GM23338 (cell line): ENCODE data around the gene ANKRD13C. TPM values are rescaled to one million over a fixed set of nuclear protein-coding genes. Genes with fewer than 3 reads are reported as not detected.

Experiments used
- ATAC-seq: fragments of 200-7000 bp; cut with Tn5 transposase; 3 replicates; pipeline ENCODE4 v1.9.1; 2020
- DNase-seq: peaks from one replicate; pipeline ENCODE4 v3.0.0-alpha.2; 2015; ENCODE audit warnings: low spot score
- H2AFZ ChIP-seq: fragments of 200-600 bp; sonication (generic); 2 replicates; pipeline ENCODE4 v1.8.0; 2016; ENCODE audit warnings: antibody characterized with exemption, mild to moderate bottlenecking, moderate library complexity
- H3F3A ChIP-seq: fragments of 200-600 bp; sonication (generic); replicated peaks from 2 replicates; pipeline ENCODE4 v1.8.0; 2017; ENCODE audit warnings: antibody characterized with exemption, mixed run types, low read depth
- H3K27ac ChIP-seq: fragments of 200-600 bp; sonication (generic); 2 replicates; pipeline ENCODE4 v1.6.1; 2016; ENCODE audit warnings: low read depth
- H3K27me3 ChIP-seq: fragments of 200-600 bp; sonication (generic); 2 replicates; pipeline ENCODE4 v1.8.0; 2016; ENCODE audit warnings: mild to moderate bottlenecking, mixed run types, moderate library complexity; ENCODE audit not compliant: insufficient read depth
- H3K36me3 ChIP-seq: fragments of 200-600 bp; sonication (generic); 2 replicates; pipeline ENCODE4 v1.8.0; 2016; ENCODE audit warnings: mild to moderate bottlenecking; ENCODE audit not compliant: insufficient read depth
- H3K4me1 ChIP-seq: fragments of 200-600 bp; sonication (generic); 2 replicates; pipeline ENCODE4 v1.8.0; 2016; ENCODE audit warnings: mild to moderate bottlenecking, moderate library complexity; ENCODE audit not compliant: insufficient read depth
- H3K4me2 ChIP-seq: fragments of 200-600 bp; sonication (generic); 2 replicates; pipeline ENCODE4 v1.7.1; 2017; ENCODE audit warnings: mixed run types
- H3K4me3 ChIP-seq: fragments of 200-600 bp; sonication (generic); 2 replicates; pipeline ENCODE4 v1.6.1; 2016; ENCODE audit warnings: mixed run types
- H3K79me2 ChIP-seq: fragments of 200-600 bp; sonication (generic); replicated peaks from 2 replicates; pipeline ENCODE4 v1.8.0; 2017; ENCODE audit warnings: mild to moderate bottlenecking; ENCODE audit not compliant: insufficient read depth
- H3K9me2 ChIP-seq: fragments of 200-600 bp; sonication (generic); 2 replicates; pipeline ENCODE4 v1.8.0; 2017; ENCODE audit not compliant: insufficient read depth
- H4K20me1 ChIP-seq: fragments of 200-600 bp; sonication (generic); replicated peaks from 2 replicates; pipeline ENCODE4 v1.8.0; 2017; ENCODE audit warnings: mild to moderate bottlenecking; ENCODE audit not compliant: insufficient read depth
- H3K27ac Mint-ChIP-seq: 2 replicates; pipeline ENCODE4 v1.8.0; 2020; ENCODE audit warnings: inconsistent platforms, mild to moderate bottlenecking, moderate library complexity, mixed read lengths
- H3K27me3 Mint-ChIP-seq: 3 replicates; pipeline ENCODE4 v1.8.0; 2022; ENCODE audit warnings: low read depth, mild to moderate bottlenecking, moderate library complexity, mixed read lengths, inconsistent platforms; ENCODE audit not compliant: insufficient read depth, poor library complexity
- H3K36me3 Mint-ChIP-seq: 3 replicates; pipeline ENCODE4 v1.8.0; 2021; ENCODE audit warnings: low read depth, mild to moderate bottlenecking, inconsistent platforms, moderate library complexity, mixed read lengths
- H3K4me1 Mint-ChIP-seq: 3 replicates; pipeline ENCODE4 v1.8.0; 2020; ENCODE audit warnings: mild to moderate bottlenecking, inconsistent platforms, mixed read lengths
- H3K4me3 Mint-ChIP-seq: 3 replicates; pipeline ENCODE4 v1.8.0; 2021; ENCODE audit warnings: moderate library complexity, mild to moderate bottlenecking, inconsistent platforms, mixed read lengths
- H3K9me3 Mint-ChIP-seq: 3 replicates; pipeline ENCODE4 v1.8.0; 2020; ENCODE audit warnings: moderate library complexity, mild to moderate bottlenecking, inconsistent platforms, mixed read lengths
- CREB1 ChIP-seq: fragments of 250-450 bp; sonication (Bioruptor Pico); IDR thresholded peaks from 2 replicates; pipeline ENCODE4 v1.5.0; 2020; ENCODE audit warnings: low read depth, mild to moderate bottlenecking, moderate library complexity
- CTCF ChIP-seq, 2 experiments: fragments of 200-600 bp in 1 of 2; sonication (generic) in 1 of 2; conservative IDR thresholded peaks; 2 replicates each; pipeline versions ENCODE4 v1.5.1 to v1.6.1; 2016 to 2017; ENCODE audit warnings: antibody characterized with exemption in 2 of 2, low read depth in 2 of 2, mild to moderate bottlenecking in 2 of 2, moderate library complexity in 1 of 2
- ETS1 ChIP-seq: IDR thresholded peaks from 2 replicates; pipeline ENCODE4 v1.6.1; 2016; ENCODE audit warnings: antibody characterized with exemption
- EZH2 ChIP-seq: fragments of 200-600 bp; sonication (generic); IDR thresholded peaks from one replicate; pipeline ENCODE4 v1.8.0; 2017; ENCODE audit warnings: antibody characterized with exemption, mild to moderate bottlenecking, low read depth; ENCODE audit not compliant: unreplicated experiment
- EZH2phosphoT487 ChIP-seq: fragments of 200-600 bp; sonication (generic); IDR thresholded peaks from one replicate; pipeline ENCODE4 v1.8.1; 2018; ENCODE audit warnings: antibody characterized with exemption; ENCODE audit not compliant: unreplicated experiment
- JUNB ChIP-seq: IDR thresholded peaks from one replicate; pipeline ENCODE4 v1.6.1; 2016; ENCODE audit warnings: antibody characterized with exemption; ENCODE audit not compliant: unreplicated experiment
- NANOG ChIP-seq: IDR thresholded peaks from 2 replicates; pipeline ENCODE4 v1.6.1; 2016; ENCODE audit warnings: antibody characterized with exemption, borderline replicate concordance
- POLR2AphosphoS5 ChIP-seq: IDR thresholded peaks from 2 replicates; pipeline ENCODE4 v1.6.1; 2016; ENCODE audit warnings: antibody characterized with exemption, low read depth
- REST ChIP-seq: IDR thresholded peaks from one replicate; pipeline ENCODE4 v1.6.1; 2018; ENCODE audit warnings: antibody characterized with exemption; ENCODE audit not compliant: unreplicated experiment
- STAT1 ChIP-seq: IDR thresholded peaks from one replicate; pipeline ENCODE4 v1.6.1; 2016; ENCODE audit warnings: antibody characterized with exemption; ENCODE audit not compliant: unreplicated experiment
- ZNF114 ChIP-seq: fragments of 250-450 bp; sonication (Bioruptor Pico); IDR thresholded peaks from 2 replicates; pipeline ENCODE4 v1.5.0; 2020; ENCODE audit warnings: mild to moderate bottlenecking, moderate library complexity
- ZNF331 ChIP-seq: fragments of 250-450 bp; sonication (Bioruptor Pico); IDR thresholded peaks from 2 replicates; pipeline ENCODE4 v1.5.0; 2020; ENCODE audit warnings: low read depth, mild to moderate bottlenecking, moderate library complexity
- polyA plus RNA-seq: library from polyadenylated mRNA; unstranded; fragments of >200 nt; fragmentation: Nextera tagmentation; extraction: Ambion mirVana; gene quantifications from 2 replicates; pipeline ENCODE4 v1.2.1, GENCODE V29; 2016
- total RNA-seq: library from RNA; depleted of rRNA; stranded (reverse); fragments of >200 nt; shearing (Covaris generic); gene quantifications from 2 replicates; pipeline ENCODE4 v1.2.3, GENCODE V29; 2014
- TF ChIP-seq, protein P1 (sequence below): fragments of 250-450 bp; sonication (Bioruptor Pico); IDR thresholded peaks from 2 replicates; pipeline ENCODE4 v1.5.0; 2020; ENCODE audit warnings: mild to moderate bottlenecking, moderate library complexity

ANKRD13C gene
- total and polyA plus RNA-seq, 2 experiments from 2014 or later: 12.3 to 32.5 TPM

DNA sequence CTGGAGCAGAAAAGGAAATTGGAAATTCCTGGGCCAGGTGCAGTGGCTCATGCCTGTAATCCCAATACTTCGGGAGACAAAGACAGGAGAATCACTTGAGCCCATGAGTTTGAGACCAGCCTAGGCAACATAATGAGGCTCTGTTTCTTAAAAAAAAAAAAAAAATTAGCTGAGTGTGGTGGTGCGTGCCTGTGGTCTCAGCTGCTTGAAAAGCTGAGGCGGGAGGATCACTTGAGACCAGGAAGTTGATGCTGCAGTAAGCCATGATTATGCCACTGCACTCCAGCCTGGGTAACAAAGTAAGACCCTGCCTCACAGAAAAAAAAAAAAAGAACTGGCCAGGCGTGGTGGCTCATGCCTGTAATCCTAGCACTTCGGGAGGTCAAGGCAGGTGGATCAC is 76.6 kb downstream of the ANKRD13C start:
- Histone ChIP-seq H3K4me3 (no peak overlapping the region), H3K27ac (peak overlapping the region; percentile 64), H4K20me1 (no peaks in the 10 kb centered on the region), H3K79me2 (no peaks in the 10 kb centered on the region), H2AFZ (no peak overlapping the region), H3K4me1 (0 out of 2 replicates have a peak, but pooled peaks cover 3% of the 10 kb centered on the region), H3K36me3 (peaks cover 8% of the 10 kb centered on the region; the same call in 1 of the 2 replicates), H3F3A (no peaks in the 10 kb centered on the region), H3K4me2 (no peak overlapping the region), H3K9me2 (no peaks in the 10 kb centered on the region), H3K27me3 (no peaks in the 10 kb centered on the region)
- no peak for TF ChIP-seq NANOG
- TF ChIP-seq, protein P1, sequence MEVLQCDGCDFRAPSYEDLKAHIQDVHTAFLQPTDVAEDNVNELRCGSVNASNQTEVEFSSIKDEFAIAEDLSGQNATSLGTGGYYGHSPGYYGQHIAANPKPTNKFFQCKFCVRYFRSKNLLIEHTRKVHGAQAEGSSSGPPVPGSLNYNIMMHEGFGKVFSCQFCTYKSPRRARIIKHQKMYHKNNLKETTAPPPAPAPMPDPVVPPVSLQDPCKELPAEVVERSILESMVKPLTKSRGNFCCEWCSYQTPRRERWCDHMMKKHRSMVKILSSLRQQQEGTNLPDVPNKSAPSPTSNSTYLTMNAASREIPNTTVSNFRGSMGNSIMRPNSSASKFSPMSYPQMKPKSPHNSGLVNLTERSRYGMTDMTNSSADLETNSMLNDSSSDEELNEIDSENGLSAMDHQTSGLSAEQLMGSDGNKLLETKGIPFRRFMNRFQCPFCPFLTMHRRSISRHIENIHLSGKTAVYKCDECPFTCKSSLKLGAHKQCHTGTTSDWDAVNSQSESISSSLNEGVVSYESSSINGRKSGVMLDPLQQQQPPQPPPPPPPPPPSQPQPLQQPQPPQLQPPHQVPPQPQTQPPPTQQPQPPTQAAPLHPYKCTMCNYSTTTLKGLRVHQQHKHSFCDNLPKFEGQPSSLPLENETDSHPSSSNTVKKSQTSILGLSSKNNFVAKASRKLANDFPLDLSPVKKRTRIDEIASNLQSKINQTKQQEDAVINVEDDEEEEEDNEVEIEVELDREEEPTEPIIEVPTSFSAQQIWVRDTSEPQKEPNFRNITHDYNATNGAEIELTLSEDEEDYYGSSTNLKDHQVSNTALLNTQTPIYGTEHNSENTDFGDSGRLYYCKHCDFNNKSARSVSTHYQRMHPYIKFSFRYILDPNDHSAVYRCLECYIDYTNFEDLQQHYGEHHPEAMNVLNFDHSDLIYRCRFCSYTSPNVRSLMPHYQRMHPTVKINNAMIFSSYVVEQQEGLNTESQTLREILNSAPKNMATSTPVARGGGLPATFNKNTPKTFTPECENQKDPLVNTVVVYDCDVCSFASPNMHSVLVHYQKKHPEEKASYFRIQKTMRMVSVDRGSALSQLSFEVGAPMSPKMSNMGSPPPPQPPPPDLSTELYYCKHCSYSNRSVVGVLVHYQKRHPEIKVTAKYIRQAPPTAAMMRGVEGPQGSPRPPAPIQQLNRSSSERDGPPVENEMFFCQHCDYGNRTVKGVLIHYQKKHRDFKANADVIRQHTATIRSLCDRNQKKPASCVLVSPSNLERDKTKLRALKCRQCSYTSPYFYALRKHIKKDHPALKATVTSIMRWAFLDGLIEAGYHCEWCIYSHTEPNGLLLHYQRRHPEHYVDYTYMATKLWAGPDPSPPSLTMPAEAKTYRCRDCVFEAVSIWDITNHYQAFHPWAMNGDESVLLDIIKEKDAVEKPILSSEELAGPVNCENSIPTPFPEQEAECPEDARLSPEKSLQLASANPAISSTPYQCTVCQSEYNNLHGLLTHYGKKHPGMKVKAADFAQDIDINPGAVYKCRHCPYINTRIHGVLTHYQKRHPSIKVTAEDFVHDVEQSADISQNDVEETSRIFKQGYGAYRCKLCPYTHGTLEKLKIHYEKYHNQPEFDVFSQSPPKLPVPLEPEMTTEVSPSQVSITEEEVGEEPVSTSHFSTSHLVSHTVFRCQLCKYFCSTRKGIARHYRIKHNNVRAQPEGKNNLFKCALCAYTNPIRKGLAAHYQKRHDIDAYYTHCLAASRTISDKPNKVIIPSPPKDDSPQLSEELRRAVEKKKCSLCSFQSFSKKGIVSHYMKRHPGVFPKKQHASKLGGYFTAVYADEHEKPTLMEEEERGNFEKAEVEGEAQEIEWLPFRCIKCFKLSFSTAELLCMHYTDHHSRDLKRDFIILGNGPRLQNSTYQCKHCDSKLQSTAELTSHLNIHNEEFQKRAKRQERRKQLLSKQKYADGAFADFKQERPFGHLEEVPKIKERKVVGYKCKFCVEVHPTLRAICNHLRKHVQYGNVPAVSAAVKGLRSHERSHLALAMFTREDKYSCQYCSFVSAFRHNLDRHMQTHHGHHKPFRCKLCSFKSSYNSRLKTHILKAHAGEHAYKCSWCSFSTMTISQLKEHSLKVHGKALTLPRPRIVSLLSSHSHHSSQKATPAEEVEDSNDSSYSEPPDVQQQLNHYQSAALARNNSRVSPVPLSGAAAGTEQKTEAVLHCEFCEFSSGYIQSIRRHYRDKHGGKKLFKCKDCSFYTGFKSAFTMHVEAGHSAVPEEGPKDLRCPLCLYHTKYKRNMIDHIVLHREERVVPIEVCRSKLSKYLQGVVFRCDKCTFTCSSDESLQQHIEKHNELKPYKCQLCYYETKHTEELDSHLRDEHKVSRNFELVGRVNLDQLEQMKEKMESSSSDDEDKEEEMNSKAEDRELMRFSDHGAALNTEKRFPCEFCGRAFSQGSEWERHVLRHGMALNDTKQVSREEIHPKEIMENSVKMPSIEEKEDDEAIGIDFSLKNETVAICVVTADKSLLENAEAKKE (CRISPR knock-in tag): no peak
- TF ChIP-seq CTCF (conservative IDR thresholded peaks at IDR 0.05; ENCODE audit: low read depth in 2 of 2): no peak
- no peak for TF ChIP-seq REST
- no peak for TF ChIP-seq ETS1
- TF ChIP-seq POLR2AphosphoS5: no peak
- TF ChIP-seq ZNF331 (CRISPR knock-in tag): no peak
- TF ChIP-seq EZH2: no peak
- no peak for TF ChIP-seq CREB1 (CRISPR knock-in tag)
- TF ChIP-seq JUNB: no peak
- TF ChIP-seq ZNF114 (CRISPR knock-in tag): no peak
- no peak for TF ChIP-seq STAT1
- no peak for TF ChIP-seq EZH2phosphoT487
- Mint-ChIP-seq H3K4me3 (no peak overlapping the region), H3K36me3 (peaks cover 19% of the 10 kb centered on the region; the same call in 2 of the 3 replicates), H3K27ac (no peak overlapping the region), H3K4me1 (no peaks in the 10 kb centered on the region), H3K9me3 (no peaks in the 10 kb centered on the region), H3K27me3 (no peaks in the 10 kb centered on the region)
- ATAC-seq: no peak; the same call in 1 of the 3 replicates
- DNase-seq: no peak
